Measurements from ENCODE around the gene NFS1.
"Not testable (repeated sequence)": the region's sequence is repeated elsewhere in the genome, so short reads cannot be mapped to it uniquely, and the experiment has no call there.

The NFS1 gene

GRCh38 chr20:35714127-35714526 lies 15.0 kb upstream of the NFS1 start:
- no peak for TF ChIP-seq CTCF (IDR thresholded peaks at IDR 0.05)
- no peak overlapping the region for H3K4me3 ChIP-seq
- no peak overlapping the region for H3K27ac ChIP-seq
- no peaks in the 10 kb centered on the region for H3K9me3 ChIP-seq
- no peaks in the 10 kb centered on the region for H3K27me3 ChIP-seq
- H3K36me3 ChIP-seq = peaks cover 77 to 98% (median 96%) of the 10 kb centered on the region in 3 donors
- no peak for DNase-seq
- intact Hi-C loops (cut with DNase I; ENCODE audit: low total_unique reads) = no loop called here
- H3K4me1 ChIP-seq = peaks cover 0 to 21% (median 9%) of the 10 kb centered on the region in 4 donors

- H3K9me3 ChIP-seq; H3K27ac ChIP-seq; intact Hi-C loops (cut with DNase I; ENCODE audit: low total_unique reads); H3K4me3 ChIP-seq; H3K27me3 ChIP-seq; DNase-seq: not testable (repeated sequence)
- Histone ChIP-seq H3K4me1 (peaks cover 0 to 25% (median 11%) of the 10 kb centered on the region in 4 donors), H3K36me3 (peaks cover 75 to 94% (median 86%) of the 10 kb centered on the region in 3 donors)
Observed at GRCh38 chr20:35713120-35713519, 14.0 kb upstream of the NFS1 start.

- Histone ChIP-seq H3K36me3 (peaks cover 67 to 94% (median 74%) of the 10 kb centered on the region in 3 donors), H3K27ac (no peak overlapping the region), H3K27me3 (no peaks in the 10 kb centered on the region), H3K9me3 (no peaks in the 10 kb centered on the region), H3K4me3 (no peak overlapping the region), H3K4me1 (peaks cover 0 to 25% (median 11%) of the 10 kb centered on the region in 4 donors)
- DNase-seq = no peak
- intact Hi-C loops (cut with DNase I; ENCODE audit: low total_unique reads) = no loop called here
- TF ChIP-seq CTCF (IDR thresholded peaks at IDR 0.05) = no peak
Observed at GRCh38 chr20:35711588-35712209, 12.5 kb upstream of the NFS1 start.

- no peak overlapping the region for H3K4me3 ChIP-seq
- no peak for TF ChIP-seq CTCF (IDR thresholded peaks at IDR 0.05)
- peaks cover 67 to 94% (median 74%) of the 10 kb centered on the region in 3 donors for H3K36me3 ChIP-seq
- no peak overlapping the region for H3K27ac ChIP-seq
- intact Hi-C loops (cut with DNase I; ENCODE audit: low total_unique reads) = no loop called here
- no peak for DNase-seq
- peaks cover 0 to 25% (median 11%) of the 10 kb centered on the region in 4 donors for H3K4me1 ChIP-seq
- no peaks in the 10 kb centered on the region for H3K27me3 ChIP-seq
- H3K9me3 ChIP-seq = no peaks in the 10 kb centered on the region
Observed at GRCh38 chr20:35710884-35711587, 11.9 kb upstream of the NFS1 start.

GRCh38 chr20:35710039-35710438 lies 10.9 kb upstream of the NFS1 start:
- TF ChIP-seq CTCF (IDR thresholded peaks at IDR 0.05) = no peak
- Histone ChIP-seq H3K27me3 (no peaks in the 10 kb centered on the region), H3K27ac (no peak overlapping the region), H3K9me3 (no peaks in the 10 kb centered on the region), H3K4me1 (peaks cover 0 to 25% (median 11%) of the 10 kb centered on the region in 4 donors), H3K4me3 (no peak overlapping the region), H3K36me3 (peaks cover 67 to 94% (median 74%) of the 10 kb centered on the region in 3 donors)
- no peak for DNase-seq
- intact Hi-C loops (cut with DNase I; ENCODE audit: low total_unique reads) = no loop called here

- H3K27ac ChIP-seq = no peak overlapping the region
- H3K27me3 ChIP-seq = no peaks in the 10 kb centered on the region
- intact Hi-C loops (cut with DNase I; ENCODE audit: low total_unique reads) = no loop called here
- H3K4me1 ChIP-seq = peaks cover 0 to 25% (median 11%) of the 10 kb centered on the region in 4 donors
- no peak overlapping the region for H3K4me3 ChIP-seq
- TF ChIP-seq CTCF (IDR thresholded peaks at IDR 0.05) = no peak
- H3K36me3 ChIP-seq = peaks cover 67 to 94% (median 74%) of the 10 kb centered on the region in 3 donors
- no peaks in the 10 kb centered on the region for H3K9me3 ChIP-seq
- DNase-seq = no peak
Observed at GRCh38 chr20:35709259-35709658, 10.1 kb upstream of the NFS1 start.

Measured in tibial artery (tissue), 4 donors.